NOMO-1 treated with DMSO at 0.1 percent for 48 hours (cell line): Measurements from ENCODE around the gene ZNF816.
"Not testable (repeated sequence)": the region's sequence is repeated elsewhere in the genome, so short reads cannot be mapped to it uniquely, and the experiment has no call there.

Experiments
- DNase-seq: peaks from one replicate; lab custom pipeline; 2025; ENCODE audit not compliant: unreplicated experiment; lab: John Stamatoyannopoulos, UW

Gene ZNF816

GRCh38 chr19:52962394-52963246 is at the start of gene ZNF816:
TSS of gene ZNF816 (minus strand) at chr19:52962881. CDS start at chr19:52956089, 6,792 bp downstream.
- peak; percentile 95 for DNase-seq

GRCh38 chr19:53012006-53012405 is 49.3 kb upstream of the ZNF816 start:
- DNase-seq = no peak

GRCh38 chr19:53010494-53010893 is 47.8 kb upstream of the ZNF816 start:
- no peak for DNase-seq

GRCh38 chr19:53008061-53008778 is 45.5 kb upstream of the ZNF816 start:
- DNase-seq = no peak

GRCh38 chr19:53007606-53008005 is 44.9 kb upstream of the ZNF816 start:
- DNase-seq = no peak

- DNase-seq = no peak
These were observed 44.5 kb upstream of the ZNF816 start for GRCh38 chr19:53007200-53007599.

- DNase-seq = no peak
These were observed 41.6 kb upstream of the ZNF816 start for GRCh38 chr19:53004242-53004641.

GRCh38 chr19:53002479-53002878 is 39.8 kb upstream of the ZNF816 start:
- DNase-seq = no peak

- no peak for DNase-seq
These were observed 35.3 kb upstream of the ZNF816 start for GRCh38 chr19:52997975-52998374.

- DNase-seq = no peak
These were observed 33.0 kb upstream of the ZNF816 start for GRCh38 chr19:52995711-52996110.

GRCh38 chr19:52993342-52994178 is 30.9 kb upstream of the ZNF816 start:
- no peak for DNase-seq

GRCh38 chr19:52992109-52993004 is 29.7 kb upstream of the ZNF816 start:
- no peak for DNase-seq

- no peak for DNase-seq
These were observed 28.8 kb upstream of the ZNF816 start for GRCh38 chr19:52991484-52991883.

GRCh38 chr19:52990759-52991418 is 28.2 kb upstream of the ZNF816 start:
- no peak for DNase-seq

GRCh38 chr19:52988506-52988905 is 25.8 kb upstream of the ZNF816 start:
- DNase-seq = no peak

GRCh38 chr19:52987221-52987620 is 24.5 kb upstream of the ZNF816 start:
- DNase-seq = no peak

GRCh38 chr19:52983167-52983566 is 20.5 kb upstream of the ZNF816 start:
- not testable (repeated sequence) for DNase-seq

- no peak for DNase-seq
These were observed 18.6 kb upstream of the ZNF816 start for GRCh38 chr19:52981329-52981728.

GRCh38 chr19:52967772-52968171 is 5.1 kb upstream of the ZNF816 start:
- no peak for DNase-seq

- no peak for DNase-seq
These were observed 552 bp upstream of the ZNF816 start for GRCh38 chr19:52963247-52963618.
